PC-9 (cell line): Measurements from ENCODE around the gene PTGES3L. TPM values are rescaled to one million over a fixed set of nuclear protein-coding genes. Genes with fewer than 3 reads are reported as not detected.

Source experiments
- BruUV-seq: library from RNA; stranded (reverse); fragments of 400-500 nt; replicated peaks from 2 replicates; lab custom pipeline; 2021; lab: Mats Ljungman, UMichigan
- CTCF ChIA-PET: fragments of 300-600 bp; sonication (Branson Sonifier 250); formaldehyde crosslinking; loops from one replicate; lab custom pipeline; 2022; ENCODE audit warnings: antibody characterized with exemption; lab: Charles Lee
- POLR2A ChIA-PET: fragments of 300-600 bp; sonication (Branson Sonifier 250); formaldehyde crosslinking; loops from one replicate; lab custom pipeline; 2022; ENCODE audit warnings: antibody characterized with exemption; ENCODE audit not compliant: unreplicated experiment; lab: Charles Lee
- DNase-seq, 2 experiments: peaks; one replicate each; pipeline versions ENCODE4 v3.0.0 to v3.0.0-alpha.2; 2015 to 2022; ENCODE audit warnings: mixed read lengths in 1 of 2
- H2AFZ ChIP-seq: fragments of 200-600 bp; sonication (generic); 2 replicates; pipeline ENCODE4 v1.8.1; 2017; ENCODE audit warnings: antibody characterized with exemption
- H3F3A ChIP-seq: fragments of 200-600 bp; sonication (generic); 2 replicates; pipeline ENCODE4 v1.8.1; 2017; ENCODE audit warnings: antibody characterized with exemption, mild to moderate bottlenecking, low read depth; ENCODE audit not compliant: insufficient read depth
- H3K27ac ChIP-seq: fragments of 200-600 bp; sonication (generic); 2 replicates; pipeline ENCODE4 v1.6.1; 2016; ENCODE audit warnings: mixed run types
- H3K27me3 ChIP-seq: fragments of 200-600 bp; sonication (generic); 2 replicates; pipeline ENCODE4 v1.6.1; 2016; ENCODE audit warnings: low read depth, mixed run types; ENCODE audit not compliant: insufficient read depth
- H3K36me3 ChIP-seq: fragments of 200-600 bp; sonication (generic); 2 replicates; pipeline ENCODE4 v1.6.1; 2016; ENCODE audit warnings: low read depth, mixed run types
- H3K4me1 ChIP-seq: fragments of 200-600 bp; sonication (generic); replicated peaks from 2 replicates; pipeline ENCODE4 v1.6.1; 2016; ENCODE audit warnings: mixed run types; ENCODE audit not compliant: insufficient read depth
- H3K4me2 ChIP-seq: fragments of 200-600 bp; sonication (generic); 2 replicates; pipeline ENCODE4 v1.6.1; 2017; ENCODE audit warnings: mixed run types
- H3K4me3 ChIP-seq: fragments of 200-600 bp; sonication (generic); 2 replicates; pipeline ENCODE4 v1.6.1; 2016; ENCODE audit warnings: mixed run types
- H3K79me2 ChIP-seq: fragments of 200-600 bp; sonication (generic); 2 replicates; pipeline ENCODE4 v1.6.1; 2017; ENCODE audit warnings: low read depth, mixed run types
- H3K9me2 ChIP-seq: fragments of 200-600 bp; sonication (generic); 2 replicates; pipeline ENCODE4 v1.8.1; 2017; ENCODE audit warnings: mild to moderate bottlenecking; ENCODE audit not compliant: insufficient read depth
- H3K9me3 ChIP-seq: fragments of 200-600 bp; sonication (generic); 2 replicates; pipeline ENCODE4 v1.8.1; 2016; ENCODE audit warnings: low read depth; ENCODE audit not compliant: insufficient read depth
- H4K20me1 ChIP-seq: fragments of 200-600 bp; sonication (generic); 2 replicates; pipeline ENCODE4 v1.8.1; 2017; ENCODE audit not compliant: insufficient read depth
- EZH2 ChIP-seq: fragments of 200-600 bp; sonication (generic); IDR thresholded peaks from 2 replicates; pipeline ENCODE4 v1.8.0; 2017; ENCODE audit warnings: antibody characterized with exemption, low read depth
- intact Hi-C: fragments of 100-400 bp; cut with micrococcal nuclease; formaldehyde crosslinking; loops from one replicate; pipeline ENCODE4 v1.10.0; 2022; ENCODE audit not compliant: unreplicated experiment
- total RNA-seq: library from RNA; stranded (reverse); gene quantifications from 2 replicates; pipeline ENCODE4 v1.2.3, GENCODE V29; 2021
- TF ChIP-seq, protein P1 (sequence below): fragments of 200-600 bp; sonication (generic); conservative IDR thresholded peaks from 2 replicates; pipeline ENCODE4 v1.6.1; 2017; ENCODE audit warnings: mixed run types, antibody characterized with exemption, mild to moderate bottlenecking, moderate library complexity

PTGES3L gene
- total RNA-seq, 1 experiment from 2014 or later: 0.70 TPM

GRCh38 chr17:42971589-42971988 lies 8.3 kb downstream of the PTGES3L start:
- Histone ChIP-seq H4K20me1 (no peaks in the 10 kb centered on the region), H3K27me3 (no peaks in the 10 kb centered on the region), H3K4me2 (no peak overlapping the region), H3K79me2 (no peaks in the 10 kb centered on the region), H3K9me2 (no peaks in the 10 kb centered on the region), H3F3A (peaks cover 15% of the 10 kb centered on the region; the same call in 1 of the 2 replicates), H3K36me3 (no peaks in the 10 kb centered on the region), H3K27ac (no peak overlapping the region), H3K4me1 (no peaks in the 10 kb centered on the region), H2AFZ (no peak overlapping the region), H3K4me3 (no peak overlapping the region), H3K9me3 (no peaks in the 10 kb centered on the region)
- intact Hi-C loops: no loop called here
- no TSS peak for BruUV-seq
- TF ChIP-seq EZH2: no peak
- TF ChIP-seq, protein P1, sequence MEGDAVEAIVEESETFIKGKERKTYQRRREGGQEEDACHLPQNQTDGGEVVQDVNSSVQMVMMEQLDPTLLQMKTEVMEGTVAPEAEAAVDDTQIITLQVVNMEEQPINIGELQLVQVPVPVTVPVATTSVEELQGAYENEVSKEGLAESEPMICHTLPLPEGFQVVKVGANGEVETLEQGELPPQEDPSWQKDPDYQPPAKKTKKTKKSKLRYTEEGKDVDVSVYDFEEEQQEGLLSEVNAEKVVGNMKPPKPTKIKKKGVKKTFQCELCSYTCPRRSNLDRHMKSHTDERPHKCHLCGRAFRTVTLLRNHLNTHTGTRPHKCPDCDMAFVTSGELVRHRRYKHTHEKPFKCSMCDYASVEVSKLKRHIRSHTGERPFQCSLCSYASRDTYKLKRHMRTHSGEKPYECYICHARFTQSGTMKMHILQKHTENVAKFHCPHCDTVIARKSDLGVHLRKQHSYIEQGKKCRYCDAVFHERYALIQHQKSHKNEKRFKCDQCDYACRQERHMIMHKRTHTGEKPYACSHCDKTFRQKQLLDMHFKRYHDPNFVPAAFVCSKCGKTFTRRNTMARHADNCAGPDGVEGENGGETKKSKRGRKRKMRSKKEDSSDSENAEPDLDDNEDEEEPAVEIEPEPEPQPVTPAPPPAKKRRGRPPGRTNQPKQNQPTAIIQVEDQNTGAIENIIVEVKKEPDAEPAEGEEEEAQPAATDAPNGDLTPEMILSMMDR: no peak
- DNase-seq: no peak
- POLR2A ChIA-PET: interaction anchor here (1.0 kb wide), 1 partner anchor 239 kb away, joined by 4 read pairs; no protein-coding TSS in a partner anchor
- CTCF ChIA-PET: no interaction called here

- H3K27ac ChIP-seq: no peak overlapping the region
- no peaks in the 10 kb centered on the region for H3K4me1 ChIP-seq
- no peak for DNase-seq
- no peaks in the 10 kb centered on the region for H3K9me3 ChIP-seq
- H3K9me2 ChIP-seq: no peaks in the 10 kb centered on the region
- no peak overlapping the region for H2AFZ ChIP-seq
- no peaks in the 10 kb centered on the region for H4K20me1 ChIP-seq
- no peak overlapping the region for H3K4me3 ChIP-seq
- H3F3A ChIP-seq: peaks cover 22% of the 10 kb centered on the region; the same call in 1 of the 2 replicates
- H3K27me3 ChIP-seq: no peaks in the 10 kb centered on the region
- no peak overlapping the region for H3K4me2 ChIP-seq
- no peaks in the 10 kb centered on the region for H3K36me3 ChIP-seq
- TF ChIP-seq, protein P1: no peak
- no peak for TF ChIP-seq EZH2
- ChIA-PET CTCF (interaction anchor here (0.7 kb wide), 1 partner anchor 74 kb away, joined by 9 read pairs; no protein-coding TSS in a partner anchor), POLR2A (no interaction called here)
- intact Hi-C loops: no loop called here
- no TSS peak for BruUV-seq
- H3K79me2 ChIP-seq: peaks cover 4% of the 10 kb centered on the region; the same call in 1 of the 2 replicates
These were observed 10.8 kb downstream of the PTGES3L start for GRCh38 chr17:42969001-42969581.

GRCh38 chr17:42967925-42968324 lies 12.0 kb downstream of the PTGES3L start:
- Histone ChIP-seq H3K4me1 (peaks cover 8% of the 10 kb centered on the region; the same call in 1 of the 2 replicates), H3K9me2 (no peaks in the 10 kb centered on the region), H3K4me3 (no peak overlapping the region), H3F3A (peaks cover 28% of the 10 kb centered on the region; the same call in 1 of the 2 replicates), H2AFZ (no peak overlapping the region), H3K36me3 (no peaks in the 10 kb centered on the region), H3K4me2 (no peak overlapping the region), H4K20me1 (no peaks in the 10 kb centered on the region), H3K27ac (no peak overlapping the region), H3K79me2 (peaks cover 16% of the 10 kb centered on the region), H3K27me3 (no peaks in the 10 kb centered on the region), H3K9me3 (no peaks in the 10 kb centered on the region)
- POLR2A ChIA-PET: no interaction called here
- BruUV-seq: no TSS peak
- CTCF ChIA-PET: no interaction called here
- DNase-seq: no peak
- no peak for TF ChIP-seq EZH2
- TF ChIP-seq, protein P1: no peak
- intact Hi-C loops: no loop called here
